Subcutaneous adipose tissue (tissue), 4 donors: ENCODE data around the gene UGDH. TPM values are rescaled to one million over a fixed set of nuclear protein-coding genes. Genes with fewer than 3 reads are reported as not detected.

Experiments used
- total RNA-seq, 4 donors: library from RNA; depleted of rRNA; stranded (reverse); fragments of >200 nt; gene quantifications; one replicate each; pipeline ENCODE4 v1.1.0, GENCODE V29; 2016
- TF ChIP-seq, protein P1 (sequence below): fragments of 450-650 bp; IDR thresholded peaks from one replicate; pipeline ENCODE4 v1.5.1; 2016; ENCODE audit warnings: low read depth, mild to moderate bottlenecking, control low read depth, antibody characterized with exemption, moderate library complexity

The UGDH gene
- total RNA-seq, 4 donors from 2014 or later, result 37.3 to 122 (median 84.2) TPM

GRCh38 chr4:39516407-39516966 lies 10.8 kb downstream of the UGDH start:
- TF ChIP-seq, protein P1, sequence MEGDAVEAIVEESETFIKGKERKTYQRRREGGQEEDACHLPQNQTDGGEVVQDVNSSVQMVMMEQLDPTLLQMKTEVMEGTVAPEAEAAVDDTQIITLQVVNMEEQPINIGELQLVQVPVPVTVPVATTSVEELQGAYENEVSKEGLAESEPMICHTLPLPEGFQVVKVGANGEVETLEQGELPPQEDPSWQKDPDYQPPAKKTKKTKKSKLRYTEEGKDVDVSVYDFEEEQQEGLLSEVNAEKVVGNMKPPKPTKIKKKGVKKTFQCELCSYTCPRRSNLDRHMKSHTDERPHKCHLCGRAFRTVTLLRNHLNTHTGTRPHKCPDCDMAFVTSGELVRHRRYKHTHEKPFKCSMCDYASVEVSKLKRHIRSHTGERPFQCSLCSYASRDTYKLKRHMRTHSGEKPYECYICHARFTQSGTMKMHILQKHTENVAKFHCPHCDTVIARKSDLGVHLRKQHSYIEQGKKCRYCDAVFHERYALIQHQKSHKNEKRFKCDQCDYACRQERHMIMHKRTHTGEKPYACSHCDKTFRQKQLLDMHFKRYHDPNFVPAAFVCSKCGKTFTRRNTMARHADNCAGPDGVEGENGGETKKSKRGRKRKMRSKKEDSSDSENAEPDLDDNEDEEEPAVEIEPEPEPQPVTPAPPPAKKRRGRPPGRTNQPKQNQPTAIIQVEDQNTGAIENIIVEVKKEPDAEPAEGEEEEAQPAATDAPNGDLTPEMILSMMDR, result no peak

DNA sequence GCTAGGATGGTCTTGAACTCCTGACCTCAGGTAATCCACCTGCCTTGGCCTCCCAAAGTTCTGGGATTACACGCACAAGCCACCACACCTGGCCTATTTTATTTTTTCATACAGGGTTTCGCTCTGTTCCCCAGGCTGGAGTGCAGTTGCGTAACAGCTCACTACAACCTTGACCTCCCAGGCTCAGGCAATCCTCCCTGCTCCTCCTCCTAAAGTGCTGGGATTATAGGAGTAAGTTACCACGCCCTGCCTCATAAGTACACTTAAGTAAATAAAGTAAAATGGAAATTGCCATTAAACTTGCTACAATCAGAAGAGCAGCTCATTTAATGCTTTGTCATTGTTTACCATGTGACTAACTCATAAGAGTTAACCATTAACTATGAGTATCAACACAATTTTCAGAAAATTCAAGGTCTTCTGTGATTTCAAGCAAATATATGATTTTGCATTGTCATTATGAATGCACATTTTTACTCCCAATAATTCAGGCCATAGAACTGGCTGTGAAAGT lies 12.3 kb downstream of the UGDH start:
- TF ChIP-seq, protein P1, result no peak

DNA sequence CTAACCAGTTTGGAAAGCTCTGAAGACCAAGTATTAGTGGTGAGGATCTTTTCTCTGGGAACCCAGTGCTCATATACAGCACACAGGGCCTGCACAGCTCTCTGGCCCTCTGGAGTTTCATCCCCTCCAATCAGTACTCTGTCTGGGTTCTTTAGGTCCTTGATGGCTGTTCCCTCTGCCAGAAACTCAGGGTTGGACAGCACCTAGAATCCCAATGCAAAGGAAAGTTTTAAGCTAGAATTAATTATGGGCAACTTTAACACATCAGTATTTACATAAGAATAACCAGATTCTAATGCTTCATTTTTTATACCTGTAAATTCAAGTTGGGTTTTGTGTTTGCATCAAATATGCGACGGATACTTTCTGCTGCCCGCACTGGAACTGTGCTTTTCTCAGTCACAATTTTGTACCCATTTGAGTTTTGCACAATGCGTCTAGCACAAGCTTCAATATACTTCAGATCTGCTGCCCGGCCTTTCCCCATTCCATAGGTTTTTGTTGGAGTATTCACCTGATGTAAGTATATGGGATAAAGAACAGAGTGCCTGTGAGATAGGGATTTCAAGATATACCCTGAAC lies 16.8 kb downstream of the UGDH start:
- TF ChIP-seq, protein P1, result no peak

GRCh38 chr4:39505581-39505980 lies 21.7 kb downstream of the UGDH start:
- TF ChIP-seq, protein P1, result no peak

DNA sequence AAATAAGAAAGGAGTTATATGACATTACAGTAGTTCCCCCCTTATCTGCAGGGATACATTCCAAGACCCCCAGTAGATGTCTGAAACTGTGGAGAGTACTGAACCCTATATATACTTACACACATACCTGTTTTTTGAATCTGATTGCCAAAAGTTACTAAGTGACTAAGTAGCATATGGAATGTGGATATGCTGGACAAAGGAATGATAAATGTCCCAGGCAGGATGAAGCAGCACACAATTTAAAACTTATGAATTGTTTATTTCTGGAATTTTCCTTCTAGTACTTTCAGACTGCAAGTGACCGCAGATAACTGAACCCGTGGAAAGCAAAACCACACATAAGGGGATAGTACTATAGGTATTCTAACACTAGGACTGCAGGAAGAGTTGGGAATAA lies 22.7 kb downstream of the UGDH start:
- TF ChIP-seq, protein P1, result no peak

DNA sequence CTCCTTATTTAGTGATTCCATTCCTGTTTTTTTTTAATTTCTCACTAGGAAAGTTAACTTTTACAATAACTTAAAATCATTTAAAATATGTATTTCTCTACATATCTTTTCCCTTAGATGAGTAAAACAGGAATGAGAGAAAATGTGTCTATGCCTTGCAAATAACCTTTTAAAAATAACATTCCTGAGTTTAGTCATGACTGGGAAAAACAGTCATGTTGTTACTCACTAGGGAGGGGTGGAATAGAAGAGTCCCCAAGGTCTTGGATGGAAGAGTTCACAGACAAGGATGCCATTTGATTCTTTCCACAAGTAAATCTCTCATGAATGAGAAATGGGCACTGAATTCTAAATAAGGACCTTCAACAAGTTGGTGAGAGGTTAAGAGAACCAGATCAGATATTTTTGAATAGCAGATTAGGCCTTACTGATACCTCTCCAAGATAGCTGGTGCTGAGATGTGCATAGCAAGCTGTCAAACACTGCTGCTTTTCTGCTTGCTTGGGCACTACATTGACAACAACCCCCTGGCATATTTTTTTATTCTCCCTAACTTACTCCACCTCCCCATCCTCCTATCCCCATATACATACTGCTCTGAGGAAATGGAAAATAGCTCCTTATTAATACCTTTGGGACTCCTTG lies 25.1 kb downstream of the UGDH start:
- TF ChIP-seq, protein P1, result no peak

- TF ChIP-seq, protein P1, result no peak
Measured at GRCh38 chr4:39498727-39499020, 28.6 kb downstream of the UGDH start.
